Transverse colon (tissue), 4 donors: ENCODE results near the gene TBX10. TPM values are rescaled to one million over a fixed set of nuclear protein-coding genes. Genes with fewer than 3 reads are reported as not detected.

ENCODE experiments used
- DNase-seq: peaks from one replicate; pipeline ENCODE4 v3.0.0-alpha.2; 2019
- H3K27ac ChIP-seq, 4 donors: fragments of 200-600 bp; sonication (generic); 2 replicates each; pipeline ENCODE4 v1.5.1; 2016 to 2018; ENCODE audit warnings: inconsistent platforms in 4 of 4
- H3K27me3 ChIP-seq: fragments of 200-600 bp; sonication (generic); 2 replicates; pipeline ENCODE4 v1.5.1; 2017; ENCODE audit warnings: inconsistent platforms
- H3K36me3 ChIP-seq, 4 donors: fragments of 200-600 bp; sonication (generic); 2 replicates each; pipeline ENCODE4 v1.5.1; 2017 to 2019; ENCODE audit warnings: inconsistent platforms in 4 of 4
- H3K4me1 ChIP-seq, 4 donors: fragments of 200-600 bp; sonication (generic); 2 replicates each; pipeline ENCODE4 v1.5.1; 2017 to 2020; ENCODE audit warnings: inconsistent platforms in 4 of 4
- H3K4me3 ChIP-seq, 4 donors: fragments of 200-600 bp; sonication (generic); 1 replicate in 1 of 4; 2 replicates in 3 of 4; pipeline versions ENCODE4 v1.5.1 to v1.6.1; 2017 to 2019; ENCODE audit warnings: inconsistent platforms in 4 of 4
- H3K9me3 ChIP-seq, 2 donors: fragments of 200-600 bp; sonication (generic); 2 replicates each; pipeline ENCODE4 v1.5.1; 2017 to 2019; ENCODE audit warnings: inconsistent platforms in 2 of 2
- CTCF ChIP-seq, 5 experiments: fragments of 200-600 bp in 3 of 5; fragments of 450-650 bp in 2 of 5; sonication (generic) in 3 of 5; IDR thresholded peaks; 1 replicate in 2 of 5; 2 replicates in 3 of 5; pipeline ENCODE4 v1.5.1; 2016 to 2017; ENCODE audit warnings: antibody characterized with exemption in 5 of 5, inconsistent platforms in 3 of 5, mild to moderate bottlenecking in 2 of 5, moderate library complexity in 1 of 5
- EP300 ChIP-seq: sonication (generic); formaldehyde crosslinking; IDR thresholded peaks from one replicate; pipeline ENCODE4 v1.6.1; 2017; ENCODE audit warnings: antibody characterized with exemption, low read depth
- POLR2A ChIP-seq: fragments of 450-650 bp; IDR thresholded peaks from one replicate; pipeline ENCODE4 v1.6.1; 2016; ENCODE audit warnings: antibody characterized with exemption, mild to moderate bottlenecking, moderate library complexity
- POLR2AphosphoS5 ChIP-seq, 3 donors: sonication (generic); formaldehyde crosslinking; IDR thresholded peaks; one replicate each; pipeline ENCODE4 v1.6.1; 2016; ENCODE audit warnings: antibody characterized with exemption in 3 of 3
- WGBS, 2 donors: methylation state at CpG; one replicate each; pipeline ENCODE4 v1.1.5; 2018; ENCODE audit warnings: low coverage in 1 of 2; 5-methylcytosine and 5-hydroxymethylcytosine counted together
- in situ Hi-C, 4 donors: fragments of 200-750 bp; cut with MboI; loops; one replicate each; pipeline versions ENCODE4 v1.15.0 to v1.15.1; 2017; ENCODE audit warnings: low sequenced_read_pairs in 3 of 4, low pct_ligation_motif_present in 1 of 4, low pct_unique_long_range_greater_than_20kb in 1 of 4
- intact Hi-C: fragments of 100-400 bp; cut with DNase I; formaldehyde crosslinking; loops from one replicate; pipeline ENCODE4 v1.15.1; 2023; ENCODE audit warnings: low total_unique reads
- total RNA-seq, 4 donors: library from RNA; depleted of rRNA; stranded (reverse); fragments of >200 nt; gene quantifications; one replicate each; pipeline ENCODE4 v1.1.0, GENCODE V29; 2016

The TBX10 gene
- total RNA-seq, 4 donors from 2014 or later = 1.3 to 16.5 (median 15.0) TPM; not detected in 1

DNA sequence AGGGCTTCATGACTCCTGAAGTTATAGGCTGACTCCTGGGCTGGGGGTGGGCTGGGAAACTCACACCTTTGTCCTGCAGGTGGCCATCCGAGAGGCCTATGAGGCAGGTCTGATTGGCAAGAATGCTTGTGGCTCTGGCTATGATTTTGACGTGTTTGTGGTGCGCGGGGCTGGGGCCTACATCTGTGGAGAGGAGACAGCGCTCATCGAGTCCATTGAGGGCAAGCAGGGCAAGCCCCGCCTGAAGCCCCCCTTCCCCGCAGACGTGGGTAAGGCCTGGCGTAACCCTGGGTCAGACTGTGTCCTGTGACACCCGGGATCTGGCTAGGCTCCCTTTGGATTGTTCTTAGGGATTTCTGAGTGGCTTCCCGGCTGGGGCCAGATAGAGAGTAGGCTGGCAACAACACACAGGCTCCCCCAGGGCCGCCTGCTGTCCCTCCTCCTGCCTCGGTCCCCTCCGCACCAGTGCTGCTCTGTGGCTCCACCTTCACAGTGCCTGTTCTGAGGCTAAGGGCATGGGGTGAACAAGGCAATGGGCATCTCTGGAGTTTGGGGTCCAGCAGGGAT is 29.2 kb downstream of the TBX10 start:
- intact Hi-C loops = no loop called here
- Histone ChIP-seq H3K27me3 (peaks cover 6% of the 10 kb centered on the region), H3K36me3 (peaks cover 0 to 3% (median 0%) of the 10 kb centered on the region in 4 donors), H3K27ac (no peak overlapping the region), H3K9me3 (no peaks in the 10 kb centered on the region), H3K4me1 (peaks cover 13 to 33% (median 28%) of the 10 kb centered on the region in 4 donors), H3K4me3 (no peak overlapping the region)
- 96% methylated on average over 5 of the region's 15 CpGs; no CpG with 5 or more reads in 1 of the 2 donors for WGBS, 2 donors
- TF ChIP-seq POLR2A (no peak), POLR2AphosphoS5 (IDR thresholded peaks at IDR 0.05) (no peak), CTCF (IDR thresholded peaks at IDR 0.05) (no peak)
- DNase-seq = no peak
- in situ Hi-C loops = no loop called here

DNA sequence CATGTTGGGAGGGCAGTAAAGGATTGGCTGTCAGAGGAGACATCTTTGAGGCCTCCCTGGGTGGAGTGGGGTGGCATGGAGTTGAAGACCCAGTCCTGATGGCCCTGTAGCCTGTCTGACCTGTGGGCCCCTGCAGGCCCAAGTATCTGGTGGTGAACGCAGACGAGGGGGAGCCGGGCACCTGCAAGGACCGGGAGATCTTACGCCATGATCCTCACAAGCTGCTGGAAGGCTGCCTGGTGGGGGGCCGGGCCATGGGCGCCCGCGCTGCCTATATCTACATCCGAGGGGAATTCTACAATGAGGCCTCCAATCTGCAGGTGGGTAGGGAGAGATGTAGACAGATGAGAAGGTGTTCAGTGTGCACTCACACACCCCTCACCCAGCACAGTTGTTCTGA is 30.2 kb downstream of the TBX10 start:
- H3K4me3 ChIP-seq = no peak overlapping the region
- TF ChIP-seq EP300 = no peak
- TF ChIP-seq CTCF (IDR thresholded peaks at IDR 0.05) = no peak
- no peak for TF ChIP-seq POLR2A
- TF ChIP-seq POLR2AphosphoS5 (IDR thresholded peaks at IDR 0.05) = no peak
- H3K27me3 ChIP-seq = no peaks in the 10 kb centered on the region
- peaks cover 0 to 3% (median 0%) of the 10 kb centered on the region in 4 donors for H3K36me3 ChIP-seq
- in situ Hi-C loops (no loop called here), intact Hi-C loops (no loop called here)
- no peak overlapping the region for H3K27ac ChIP-seq
- H3K4me1 ChIP-seq = peaks cover 13 to 28% (median 25%) of the 10 kb centered on the region in 4 donors
- WGBS, 2 donors = 88% methylated on average over 10 of the region's 10 CpGs; no CpG with 5 or more reads in 1 of the 2 donors
- H3K9me3 ChIP-seq = no peaks in the 10 kb centered on the region
- DNase-seq = no peak

DNA sequence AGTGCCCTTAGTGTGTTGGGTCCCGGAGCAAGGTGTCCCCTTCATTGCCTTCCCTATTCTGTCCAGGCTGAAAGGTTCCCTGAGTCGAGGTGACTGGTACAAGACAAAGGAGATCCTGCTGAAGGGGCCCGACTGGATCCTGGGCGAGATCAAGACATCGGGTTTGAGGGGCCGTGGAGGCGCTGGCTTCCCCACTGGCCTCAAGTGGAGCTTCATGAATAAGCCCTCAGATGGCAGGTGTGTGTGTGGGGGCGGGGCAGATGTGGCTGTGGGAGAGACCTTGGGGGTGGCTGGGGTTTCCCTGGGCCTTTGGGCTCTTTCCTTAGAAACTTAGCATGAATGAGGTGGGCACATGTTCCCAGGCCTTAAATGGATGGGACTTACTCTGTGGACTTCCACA is 31.1 kb downstream of the TBX10 start:
- H3K27me3 ChIP-seq = no peaks in the 10 kb centered on the region
- peaks cover 7 to 20% (median 17%) of the 10 kb centered on the region in 4 donors for H3K4me1 ChIP-seq
- H3K4me3 ChIP-seq = no peak overlapping the region
- 90 to 96% methylated on average over 5 to 8 of the region's 8 CpGs for WGBS, 2 donors
- intact Hi-C loops (no loop called here), in situ Hi-C loops (no loop called here)
- H3K27ac ChIP-seq = no peak overlapping the region
- DNase-seq = no peak
- peaks cover 0 to 3% (median 0%) of the 10 kb centered on the region in 4 donors for H3K36me3 ChIP-seq
- no peaks in the 10 kb centered on the region for H3K9me3 ChIP-seq
- TF ChIP-seq POLR2AphosphoS5 (IDR thresholded peaks at IDR 0.05) (no peak), EP300 (no peak), POLR2A (no peak), CTCF (IDR thresholded peaks at IDR 0.05) (no peak)

DNA sequence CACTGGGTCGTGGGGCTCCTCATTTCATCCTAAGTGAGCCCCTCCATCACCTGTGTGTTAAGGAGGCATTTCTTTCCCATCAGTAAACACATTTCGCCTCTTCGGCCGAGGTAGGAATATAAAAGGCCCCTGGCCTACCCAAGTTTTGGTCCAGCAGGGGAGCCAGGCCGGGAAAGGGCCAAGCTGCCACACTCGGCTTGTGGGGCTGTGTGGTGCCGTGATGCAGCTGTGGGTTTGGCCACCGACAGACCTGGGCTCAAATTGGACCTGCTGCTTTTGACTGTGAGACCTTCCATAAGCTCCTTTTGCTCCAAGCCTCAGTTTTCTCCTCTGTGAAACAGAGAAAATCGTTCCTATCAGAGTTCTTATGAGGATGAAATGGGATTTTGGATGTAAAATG is 32.1 kb downstream of the TBX10 start:
- TF ChIP-seq POLR2A (no peak), CTCF (IDR thresholded peaks at IDR 0.05) (no peak), POLR2AphosphoS5 (IDR thresholded peaks at IDR 0.05) (no peak), EP300 (no peak)
- intact Hi-C loops = no loop called here
- H3K4me1 ChIP-seq = peaks cover 7 to 20% (median 17%) of the 10 kb centered on the region in 4 donors
- in situ Hi-C loops = no loop called here
- H3K27me3 ChIP-seq = no peaks in the 10 kb centered on the region
- H3K4me3 ChIP-seq = peak overlapping the region; percentile 81 to 99 (median 94)
- no peaks in the 10 kb centered on the region for H3K9me3 ChIP-seq
- WGBS, 2 donors = 40% methylated on average over 9 of the region's 9 CpGs; no CpG with 5 or more reads in 1 of the 2 donors
- H3K27ac ChIP-seq = peak overlapping the region; percentile 85 to 93 (median 90)
- DNase-seq = no peak
- H3K36me3 ChIP-seq = peaks cover 0 to 3% (median 0%) of the 10 kb centered on the region in 4 donors
